Astrocyte (in vitro differentiated cells and primary cell): ENCODE data around the gene BOD1.

Experiments used
- EZH2 ChIP-seq: IDR thresholded peaks from 2 replicates; pipeline ENCODE4 v1.6.1; 2012; ENCODE audit warnings: mild to moderate bottlenecking, low read length, inconsistent platforms; ENCODE audit not compliant: insufficient read depth
- TF ChIP-seq, protein P1 (sequence below): IDR thresholded peaks from 2 replicates; pipeline ENCODE4 v1.5.1; 2011; ENCODE audit warnings: low read depth, mild to moderate bottlenecking, inconsistent platforms, low read length, moderate library complexity; ENCODE audit not compliant: insufficient read depth

DNA sequence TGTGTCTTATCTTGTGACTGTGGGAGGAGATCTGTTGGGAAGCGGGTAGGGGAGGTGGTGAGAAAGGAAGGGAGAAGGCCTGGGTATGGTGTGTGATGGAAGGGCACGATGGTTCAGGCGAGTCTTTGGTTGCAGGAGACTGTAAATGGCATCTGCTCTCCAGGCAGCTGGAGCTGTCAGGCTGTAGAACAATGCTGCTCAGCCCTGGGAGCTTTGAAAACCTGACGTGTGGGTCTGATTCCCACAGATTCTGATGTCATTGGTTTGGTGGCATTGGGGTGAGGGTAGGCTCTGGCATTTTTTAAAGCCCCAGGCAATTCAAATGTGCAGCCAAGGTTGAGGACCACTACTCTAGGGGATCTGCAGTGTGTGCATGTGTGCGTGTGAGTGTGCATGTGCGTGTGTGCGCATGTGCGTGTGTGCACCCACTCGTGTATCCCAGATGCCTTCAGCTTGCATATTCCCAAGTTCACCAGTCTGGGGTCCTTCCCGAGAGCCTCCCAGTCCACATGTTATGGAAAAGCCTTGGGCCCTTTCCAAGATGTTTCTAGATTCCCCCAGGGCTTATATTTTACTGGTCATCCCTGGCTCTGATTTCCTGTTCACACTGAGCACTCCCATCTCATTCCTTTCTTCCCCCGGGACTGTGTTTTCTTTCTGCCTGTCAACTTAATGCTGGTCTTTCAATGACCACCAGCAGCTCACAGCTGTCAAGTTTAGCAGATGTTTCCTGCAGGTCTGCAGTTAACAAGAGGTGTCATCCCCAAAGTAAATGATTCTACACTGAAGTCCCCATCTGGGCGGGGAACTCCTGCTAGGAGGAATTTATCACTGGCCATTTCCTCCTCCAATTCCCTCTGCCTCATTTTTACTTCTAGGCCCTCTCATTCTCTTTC is 34.0 kb downstream of the BOD1 start:
- TF ChIP-seq, protein P1, sequence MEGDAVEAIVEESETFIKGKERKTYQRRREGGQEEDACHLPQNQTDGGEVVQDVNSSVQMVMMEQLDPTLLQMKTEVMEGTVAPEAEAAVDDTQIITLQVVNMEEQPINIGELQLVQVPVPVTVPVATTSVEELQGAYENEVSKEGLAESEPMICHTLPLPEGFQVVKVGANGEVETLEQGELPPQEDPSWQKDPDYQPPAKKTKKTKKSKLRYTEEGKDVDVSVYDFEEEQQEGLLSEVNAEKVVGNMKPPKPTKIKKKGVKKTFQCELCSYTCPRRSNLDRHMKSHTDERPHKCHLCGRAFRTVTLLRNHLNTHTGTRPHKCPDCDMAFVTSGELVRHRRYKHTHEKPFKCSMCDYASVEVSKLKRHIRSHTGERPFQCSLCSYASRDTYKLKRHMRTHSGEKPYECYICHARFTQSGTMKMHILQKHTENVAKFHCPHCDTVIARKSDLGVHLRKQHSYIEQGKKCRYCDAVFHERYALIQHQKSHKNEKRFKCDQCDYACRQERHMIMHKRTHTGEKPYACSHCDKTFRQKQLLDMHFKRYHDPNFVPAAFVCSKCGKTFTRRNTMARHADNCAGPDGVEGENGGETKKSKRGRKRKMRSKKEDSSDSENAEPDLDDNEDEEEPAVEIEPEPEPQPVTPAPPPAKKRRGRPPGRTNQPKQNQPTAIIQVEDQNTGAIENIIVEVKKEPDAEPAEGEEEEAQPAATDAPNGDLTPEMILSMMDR = no peak
- no peak for TF ChIP-seq EZH2
